Activated naive CD4-positive, alpha-beta T cell treated with anti-CD3 and anti-CD28 coated beads for 36 hours (primary cell): ENCODE results near the gene NEDD9. TPM values are rescaled to one million over a fixed set of nuclear protein-coding genes. Genes with fewer than 3 reads are reported as not detected.

ENCODE experiments used
- CTCF ChIA-PET: fragments of 350-600 bp; sonication (Branson Sonifier 250); formaldehyde crosslinking; loops from one replicate; lab custom pipeline; 2021; ENCODE audit warnings: antibody characterized with exemption; lab: Charles Lee
- DNase-seq: peaks from one replicate; pipeline ENCODE4 v3.0.0-alpha.2; 2020
- H3K27ac Mint-ChIP-seq: one replicate; pipeline ENCODE4 v1.8.0; 2021; ENCODE audit warnings: mild to moderate bottlenecking, mixed read lengths
- H3K27me3 Mint-ChIP-seq: one replicate; pipeline ENCODE4 v1.8.0; 2021; ENCODE audit warnings: low read depth, mixed read lengths
- H3K36me3 Mint-ChIP-seq: one replicate; pipeline ENCODE4 v1.8.0; 2021; ENCODE audit warnings: low read depth, mixed read lengths
- H3K4me1 Mint-ChIP-seq: one replicate; pipeline ENCODE4 v1.8.0; 2021; ENCODE audit warnings: low read depth, mixed read lengths
- H3K4me3 Mint-ChIP-seq: one replicate; pipeline ENCODE4 v1.8.0; 2021; ENCODE audit warnings: mild to moderate bottlenecking, moderate library complexity, mixed read lengths
- H3K9me3 Mint-ChIP-seq: one replicate; pipeline ENCODE4 v1.8.0; 2021; ENCODE audit warnings: mixed read lengths
- intact Hi-C: fragments of 100-400 bp; cut with micrococcal nuclease; formaldehyde crosslinking; loops from one replicate; pipeline ENCODE4 v1.15.1; 2023
- total RNA-seq, 2 experiments: library from RNA; stranded (reverse); gene quantifications; one replicate each; pipeline ENCODE4 v1.2.3, GENCODE V29; 2021

Gene NEDD9
- 10 to 100 TPM; 17.5 to 18.8 TPM for total RNA-seq

GRCh38 chr6:11232193-11232769, at the start of gene NEDD9:
NEDD9 (minus strand) TSS chr6:11232668; CDS start chr6:11232515, 153 bp downstream.
- H3K9me3 Mint-ChIP-seq, result no peaks in the 10 kb centered on the region
- peaks cover 48% of the 10 kb centered on the region for H3K4me1 Mint-ChIP-seq
- intact Hi-C loops, result loop anchor here (1.0 to 5.0 kb wide), 16 partner anchors 8 to 779 kb away; partner anchors contain the start of gene TMEM170B
- peak; percentile 98 for DNase-seq
- no peaks in the 10 kb centered on the region for H3K36me3 Mint-ChIP-seq
- H3K27me3 Mint-ChIP-seq, result peaks cover 2% of the 10 kb centered on the region
- peak within 1 kb of the TSS; percentile 97 for H3K27ac Mint-ChIP-seq
- CTCF ChIA-PET, result interaction anchor here (1.1 to 2.5 kb wide), 3 partner anchors 183 to 264 kb away, joined by 4 to 11 read pairs (median 4); no protein-coding TSS in a partner anchor
- peak within 1 kb of the TSS; percentile 87 for H3K4me3 Mint-ChIP-seq

GRCh38 chr6:11282245-11282644, 49.8 kb upstream of the NEDD9 start:
- Mint-ChIP-seq H3K4me1 (peaks cover 18% of the 10 kb centered on the region), H3K4me3 (no peak overlapping the region), H3K9me3 (no peaks in the 10 kb centered on the region), H3K36me3 (peaks cover 17% of the 10 kb centered on the region), H3K27ac (no peak overlapping the region), H3K27me3 (no peaks in the 10 kb centered on the region)
- CTCF ChIA-PET, result no interaction called here
- intact Hi-C loops, result no loop called here
- DNase-seq, result no peak

- H3K27ac Mint-ChIP-seq, result no peak overlapping the region
- intact Hi-C loops, result no loop called here
- no peak overlapping the region for H3K4me3 Mint-ChIP-seq
- H3K9me3 Mint-ChIP-seq, result no peaks in the 10 kb centered on the region
- CTCF ChIA-PET, result no interaction called here
- H3K27me3 Mint-ChIP-seq, result no peaks in the 10 kb centered on the region
- peaks cover 37% of the 10 kb centered on the region for H3K4me1 Mint-ChIP-seq
- no peak for DNase-seq
- peaks cover 13% of the 10 kb centered on the region for H3K36me3 Mint-ChIP-seq
Observed at GRCh38 chr6:11280394-11280793, 47.9 kb upstream of the NEDD9 start.

- CTCF ChIA-PET, result no interaction called here
- H3K9me3 Mint-ChIP-seq, result no peaks in the 10 kb centered on the region
- DNase-seq, result no peak
- H3K36me3 Mint-ChIP-seq, result peaks cover 15% of the 10 kb centered on the region
- no peaks in the 10 kb centered on the region for H3K27me3 Mint-ChIP-seq
- H3K4me3 Mint-ChIP-seq, result no peak overlapping the region
- no peak overlapping the region for H3K27ac Mint-ChIP-seq
- intact Hi-C loops, result loop anchor here (5.0 kb wide), 2 partner anchors 53 to 103 kb away; no protein-coding TSS in a partner anchor
- H3K4me1 Mint-ChIP-seq, result peaks cover 42% of the 10 kb centered on the region
Observed at GRCh38 chr6:11279284-11279689, 46.8 kb upstream of the NEDD9 start.

GRCh38 chr6:11278207-11278559, 45.7 kb upstream of the NEDD9 start:
- CTCF ChIA-PET, result no interaction called here
- H3K27me3 Mint-ChIP-seq, result no peaks in the 10 kb centered on the region
- no peaks in the 10 kb centered on the region for H3K9me3 Mint-ChIP-seq
- H3K4me1 Mint-ChIP-seq, result peaks cover 42% of the 10 kb centered on the region
- no peak for DNase-seq
- H3K27ac Mint-ChIP-seq, result peak overlapping the region; percentile 74
- peaks cover 17% of the 10 kb centered on the region for H3K36me3 Mint-ChIP-seq
- peak overlapping the region; percentile 3 for H3K4me3 Mint-ChIP-seq
- intact Hi-C loops, result loop anchor here (5.0 kb wide), 2 partner anchors 54 to 104 kb away; no protein-coding TSS in a partner anchor

- peak overlapping the region; percentile 3 for H3K4me3 Mint-ChIP-seq
- no peaks in the 10 kb centered on the region for H3K9me3 Mint-ChIP-seq
- peaks cover 18% of the 10 kb centered on the region for H3K36me3 Mint-ChIP-seq
- H3K27ac Mint-ChIP-seq, result peak overlapping the region; percentile 74
- peak; percentile 48 for DNase-seq
- no peaks in the 10 kb centered on the region for H3K27me3 Mint-ChIP-seq
- intact Hi-C loops, result loop anchor here (1.0 to 5.0 kb wide), 5 partner anchors 15 to 182 kb away; no protein-coding TSS in a partner anchor
- peaks cover 42% of the 10 kb centered on the region for H3K4me1 Mint-ChIP-seq
- CTCF ChIA-PET, result interaction anchor here (0.6 kb wide), 1 partner anchor 306 kb away, joined by 6 read pairs; no protein-coding TSS in a partner anchor
Observed at GRCh38 chr6:11277275-11278206, 45.1 kb upstream of the NEDD9 start.

- H3K27me3 Mint-ChIP-seq, result no peaks in the 10 kb centered on the region
- H3K9me3 Mint-ChIP-seq, result no peaks in the 10 kb centered on the region
- H3K4me3 Mint-ChIP-seq, result no peak overlapping the region
- peaks cover 42% of the 10 kb centered on the region for H3K4me1 Mint-ChIP-seq
- H3K27ac Mint-ChIP-seq, result peak overlapping the region; percentile 74
- intact Hi-C loops, result loop anchor here (1.0 to 5.0 kb wide), 5 partner anchors 14 to 182 kb away; no protein-coding TSS in a partner anchor
- H3K36me3 Mint-ChIP-seq, result peaks cover 18% of the 10 kb centered on the region
- CTCF ChIA-PET, result interaction anchor here (0.6 kb wide), 1 partner anchor 307 kb away, joined by 6 read pairs; no protein-coding TSS in a partner anchor
- no peak for DNase-seq
Observed at GRCh38 chr6:11276911-11277274, 44.4 kb upstream of the NEDD9 start.

- intact Hi-C loops, result loop anchor here (2.0 to 5.0 kb wide), 3 partner anchors 13 to 106 kb away; no protein-coding TSS in a partner anchor
- no peak overlapping the region for H3K27ac Mint-ChIP-seq
- CTCF ChIA-PET, result interaction anchor here (1.5 kb wide), 1 partner anchor 220 kb away, joined by 9 read pairs; no protein-coding TSS in a partner anchor
Observed at GRCh38 chr6:11276228-11276627, 43.8 kb upstream of the NEDD9 start.

GRCh38 chr6:11275598-11275997, 43.1 kb upstream of the NEDD9 start:
- H3K27ac Mint-ChIP-seq, result peak overlapping the region; percentile 51
- H3K4me1 Mint-ChIP-seq, result peaks cover 42% of the 10 kb centered on the region
- intact Hi-C loops, result loop anchor here (1.0 to 5.0 kb wide), 6 partner anchors 43 to 221 kb away; partner anchors contain the start of gene NEDD9
- no peaks in the 10 kb centered on the region for H3K9me3 Mint-ChIP-seq
- CTCF ChIA-PET, result interaction anchor here (0.6 to 1.5 kb wide), 4 partner anchors 100 to 221 kb away, joined by 3 to 9 read pairs (median 4); no protein-coding TSS in a partner anchor
- H3K4me3 Mint-ChIP-seq, result no peak overlapping the region
- peaks cover 13% of the 10 kb centered on the region for H3K36me3 Mint-ChIP-seq
- no peaks in the 10 kb centered on the region for H3K27me3 Mint-ChIP-seq
- DNase-seq, result peak; percentile 39

More at GRCh38 chr6:11276228-11276627, 43.8 kb upstream of the NEDD9 start:
- Mint-ChIP-seq H3K4me3 (no peak overlapping the region), H3K4me1 (peaks cover 42% of the 10 kb centered on the region), H3K27me3 (no peaks in the 10 kb centered on the region), H3K36me3 (peaks cover 18% of the 10 kb centered on the region), H3K9me3 (no peaks in the 10 kb centered on the region)
- no peak for DNase-seq

GRCh38 chr6:11273406-11274065, 41.1 kb upstream of the NEDD9 start:
- H3K27me3 Mint-ChIP-seq, result no peaks in the 10 kb centered on the region
- no peaks in the 10 kb centered on the region for H3K9me3 Mint-ChIP-seq
- H3K4me3 Mint-ChIP-seq, result no peak overlapping the region
- no peak for DNase-seq
- H3K36me3 Mint-ChIP-seq, result peaks cover 8% of the 10 kb centered on the region
- H3K27ac Mint-ChIP-seq, result no peak overlapping the region
- intact Hi-C loops, result loop anchor here (2.0 kb wide), 1 partner anchor 139 kb away; no protein-coding TSS in a partner anchor
- peaks cover 36% of the 10 kb centered on the region for H3K4me1 Mint-ChIP-seq
- CTCF ChIA-PET, result no interaction called here

GRCh38 chr6:11272491-11273192, 40.2 kb upstream of the NEDD9 start:
- intact Hi-C loops, result no loop called here
- Mint-ChIP-seq H3K27me3 (no peaks in the 10 kb centered on the region), H3K4me1 (peaks cover 27% of the 10 kb centered on the region), H3K4me3 (no peak overlapping the region), H3K36me3 (peaks cover 5% of the 10 kb centered on the region), H3K9me3 (no peaks in the 10 kb centered on the region), H3K27ac (no peak overlapping the region)
- no peak for DNase-seq
- CTCF ChIA-PET, result no interaction called here
